Measurements from ENCODE around the gene VARS2. TPM values are rescaled to one million over a fixed set of nuclear protein-coding genes. Genes with fewer than 3 reads are reported as not detected.
"Not testable (repeated sequence)": the region's sequence is repeated elsewhere in the genome, so short reads cannot be mapped to it uniquely, and the experiment has no call there.

VARS2 gene
- total RNA-seq, 2 donors from 2014 or later: 20.2 to 26.0 TPM

DNA sequence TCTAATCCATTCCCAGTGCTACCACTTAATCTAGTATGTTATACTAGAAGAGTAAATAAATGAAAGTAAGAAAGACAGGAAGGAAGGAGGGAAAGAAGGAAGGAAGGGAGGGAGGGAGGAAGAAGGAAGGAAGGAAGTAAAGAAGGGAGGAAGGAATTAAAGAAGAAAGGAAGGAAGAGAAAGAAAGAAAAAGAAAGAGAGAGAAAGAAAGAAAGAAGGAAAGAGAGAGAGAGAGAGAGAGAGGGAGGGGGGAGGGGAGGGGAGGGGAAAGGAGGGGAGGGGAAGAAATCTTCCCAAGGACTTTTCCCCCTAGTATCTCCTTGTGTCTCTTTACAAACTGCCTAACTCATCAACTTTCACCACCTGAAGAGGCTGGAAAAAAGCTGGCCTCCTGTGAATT lies 48.7 kb downstream of the VARS2 start:
- H3K4me3 ChIP-seq: no peak overlapping the region
- H3K27ac ChIP-seq: no peak overlapping the region
- H3K27me3 ChIP-seq (replicated peaks; ENCODE audit: insufficient read depth): no peaks in the 10 kb centered on the region
- H3K36me3 ChIP-seq: no peaks in the 10 kb centered on the region
- DNase-seq (ENCODE audit: low spot score) (no peak), ATAC-seq (ENCODE audit: insufficient number of reproducible peaks, low FRiP score, low read depth) (no peak)
- no peaks in the 10 kb centered on the region for H3K9me3 ChIP-seq
- TF ChIP-seq CTCF (IDR thresholded peaks at IDR 0.05): no peak
- no peaks in the 10 kb centered on the region for H3K4me1 ChIP-seq (ENCODE audit: control insufficient read depth in 1 of 2, low read depth in 2 of 2)

- H3K27ac ChIP-seq: no peak overlapping the region
- no peaks in the 10 kb centered on the region for H3K9me3 ChIP-seq
- no peak for TF ChIP-seq CTCF (IDR thresholded peaks at IDR 0.05)
- no peak overlapping the region for H3K4me3 ChIP-seq
- no peaks in the 10 kb centered on the region for H3K36me3 ChIP-seq
- DNase-seq (ENCODE audit: low spot score): no peak
- H3K4me1 ChIP-seq (ENCODE audit: control insufficient read depth in 1 of 2, low read depth in 2 of 2): no peaks in the 10 kb centered on the region
- ATAC-seq (ENCODE audit: insufficient number of reproducible peaks, low FRiP score, low read depth): no peak
- H3K27me3 ChIP-seq (replicated peaks; ENCODE audit: insufficient read depth): no peaks in the 10 kb centered on the region
These were observed 49.6 kb downstream of the VARS2 start for GRCh38 chr6:30963641-30964040.

GRCh38 chr6:30964075-30964474 lies 50.0 kb downstream of the VARS2 start:
- TF ChIP-seq CTCF (IDR thresholded peaks at IDR 0.05): no peak
- no peak for ATAC-seq (ENCODE audit: insufficient number of reproducible peaks, low FRiP score, low read depth)

DNA sequence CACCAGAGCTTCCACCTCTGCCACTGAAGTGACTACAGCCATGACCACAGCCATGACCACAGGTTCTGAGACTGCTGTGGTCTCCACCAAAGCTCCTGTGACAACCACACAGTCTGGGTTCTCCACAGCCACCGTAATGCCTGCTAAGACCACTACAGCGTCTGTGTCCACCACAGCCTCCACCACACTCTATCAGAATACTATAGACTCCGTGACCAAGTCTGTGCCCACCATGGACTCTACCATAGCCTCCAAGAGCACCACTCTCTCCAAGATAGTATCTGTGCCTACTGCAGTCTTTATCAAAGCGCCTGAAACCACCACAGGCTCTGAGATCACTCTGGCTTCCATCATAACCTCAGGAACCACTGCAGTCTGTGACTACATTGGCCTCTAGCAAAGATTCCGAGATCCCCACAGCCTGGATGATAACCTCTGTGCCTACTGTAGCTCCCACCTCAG lies 51.1 kb downstream of the VARS2 start:
- DNase-seq (ENCODE audit: low spot score): no peak
- no peak overlapping the region for H3K4me3 ChIP-seq

More at GRCh38 chr6:30964075-30964474, 50.0 kb downstream of the VARS2 start:
- H3K27ac ChIP-seq: no peak overlapping the region
- H3K9me3 ChIP-seq: no peaks in the 10 kb centered on the region
- no peaks in the 10 kb centered on the region for H3K36me3 ChIP-seq
- H3K27me3 ChIP-seq (replicated peaks; ENCODE audit: insufficient read depth): no peaks in the 10 kb centered on the region
- no peak overlapping the region for H3K4me3 ChIP-seq
- DNase-seq (ENCODE audit: low spot score): no peak
- no peaks in the 10 kb centered on the region for H3K4me1 ChIP-seq (ENCODE audit: control insufficient read depth in 1 of 2, low read depth in 2 of 2)

DNA sequence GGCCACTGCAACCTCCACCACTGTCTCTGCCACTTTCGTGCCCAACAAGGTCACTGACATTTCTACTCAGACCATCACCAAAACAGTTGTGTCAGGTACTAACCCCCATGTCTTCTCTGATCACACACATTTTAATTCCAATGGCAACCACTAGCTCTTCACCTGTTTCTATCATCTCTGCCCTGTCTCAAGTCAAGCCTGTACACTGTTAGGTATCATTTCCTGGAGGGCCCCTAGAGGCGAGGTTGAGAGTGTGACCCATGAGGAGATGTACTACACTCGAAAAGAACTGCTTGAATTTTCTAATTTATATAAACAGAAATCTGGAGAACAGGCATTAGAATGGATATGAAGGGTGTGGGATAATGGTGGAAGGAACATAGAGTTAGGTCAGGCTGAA lies 52.1 kb downstream of the VARS2 start:
- no peak for TF ChIP-seq CTCF (IDR thresholded peaks at IDR 0.05)
- H3K27ac ChIP-seq: no peak overlapping the region
- no peaks in the 10 kb centered on the region for H3K9me3 ChIP-seq
- ATAC-seq (ENCODE audit: insufficient number of reproducible peaks, low FRiP score, low read depth): no peak
- H3K27me3 ChIP-seq (replicated peaks; ENCODE audit: insufficient read depth): no peaks in the 10 kb centered on the region
- H3K36me3 ChIP-seq: no peaks in the 10 kb centered on the region
- no peak overlapping the region for H3K4me3 ChIP-seq
- no peak for DNase-seq (ENCODE audit: low spot score)
- H3K4me1 ChIP-seq (ENCODE audit: control insufficient read depth in 1 of 2, low read depth in 2 of 2): no peaks in the 10 kb centered on the region

More for the DNA sequence above, 51.1 kb downstream of the VARS2 start:
- H3K4me1 ChIP-seq (ENCODE audit: control insufficient read depth in 1 of 2, low read depth in 2 of 2): no peaks in the 10 kb centered on the region
- no peak for TF ChIP-seq CTCF (IDR thresholded peaks at IDR 0.05)
- no peaks in the 10 kb centered on the region for H3K27me3 ChIP-seq (replicated peaks; ENCODE audit: insufficient read depth)
- ATAC-seq (ENCODE audit: insufficient number of reproducible peaks, low FRiP score, low read depth): no peak
- no peak overlapping the region for H3K27ac ChIP-seq
- H3K9me3 ChIP-seq: no peaks in the 10 kb centered on the region
- no peaks in the 10 kb centered on the region for H3K36me3 ChIP-seq

- not testable (repeated sequence) for H3K4me1 ChIP-seq (ENCODE audit: control insufficient read depth in 1 of 2, low read depth in 2 of 2); DNase-seq (ENCODE audit: low spot score); H3K4me3 ChIP-seq; H3K27me3 ChIP-seq (replicated peaks; ENCODE audit: insufficient read depth); ATAC-seq (ENCODE audit: insufficient number of reproducible peaks, low FRiP score, low read depth); H3K36me3 ChIP-seq; H3K27ac ChIP-seq; H3K9me3 ChIP-seq
These were observed 55.1 kb downstream of the VARS2 start for GRCh38 chr6:30969171-30969570.
